Stomach (tissue), 19 donors: ENCODE results near the gene CSTF2T. TPM values are rescaled to one million over a fixed set of nuclear protein-coding genes. Genes with fewer than 3 reads are reported as not detected.

Experiments
- DNase-seq, 2 donors: peaks; one replicate each; pipeline versions ENCODE4 v3.0.0 to v3.0.0-alpha.2; 2013 to 2019
- H3K27ac ChIP-seq, 5 donors: fragments of 200-600 bp in 4 of 5; sonication (generic) in 4 of 5; one replicate each; pipeline ENCODE4 v1.5.1; 2013 to 2019; ENCODE audit warnings: mild to moderate bottlenecking in 1 of 5, moderate library complexity in 1 of 5
- H3K27me3 ChIP-seq, 3 donors: fragments of 200-600 bp; sonication (generic); one replicate each; pipeline ENCODE4 v1.5.1; 2017 to 2019; ENCODE audit warnings: mixed run types in 1 of 3
- H3K36me3 ChIP-seq, 4 donors: fragments of 200-600 bp; sonication (generic); 1 replicate in 3 of 4; 2 replicates in 1 of 4; pipeline ENCODE4 v1.5.1; 2016 to 2019
- H3K4me1 ChIP-seq, 4 donors: fragments of 200-600 bp; sonication (generic); one replicate each; pipeline ENCODE4 v1.5.1; 2016 to 2019
- H3K4me3 ChIP-seq, 4 donors: fragments of 200-600 bp; sonication (generic) in 3 of 4; one replicate each; pipeline ENCODE4 v1.5.1; 2016 to 2019; ENCODE audit warnings: mild to moderate bottlenecking in 1 of 4
- H3K9me3 ChIP-seq, 4 donors: fragments of 200-600 bp; sonication (generic); one replicate each; pipeline ENCODE4 v1.5.1; 2016 to 2019
- CTCF ChIP-seq, 7 experiments: fragments of 450-650 bp in 4 of 7; fragments of 200-600 bp in 3 of 7; sonication (generic) in 3 of 7; IDR thresholded peaks; one replicate each; pipeline ENCODE4 v1.5.1; 2016 to 2019; ENCODE audit warnings: antibody characterized with exemption in 7 of 7, control low read depth in 2 of 7, mild to moderate bottlenecking in 1 of 7
- EP300 ChIP-seq: sonication (generic); formaldehyde crosslinking; IDR thresholded peaks from one replicate; pipeline ENCODE4 v1.6.1; 2017; ENCODE audit warnings: antibody characterized with exemption
- POLR2A ChIP-seq, 4 donors: fragments of 450-650 bp; IDR thresholded peaks; one replicate each; pipeline ENCODE4 v1.6.1; 2016; ENCODE audit warnings: antibody characterized with exemption in 4 of 4, control low read depth in 2 of 4, mild to moderate bottlenecking in 1 of 4, moderate library complexity in 1 of 4
- POLR2AphosphoS5 ChIP-seq, 3 donors: sonication (generic); formaldehyde crosslinking; IDR thresholded peaks; one replicate each; pipeline ENCODE4 v1.6.1; 2016; ENCODE audit warnings: antibody characterized with exemption in 3 of 3
- WGBS, 5 donors: extraction: QIAGEN DNeasy Blood & Tissue Kit in 3 of 5; methylation state at CpG; one replicate each; pipeline versions ENCODE4 v1.1.5 to v1.1.7; 2013 to 2018; 5-methylcytosine and 5-hydroxymethylcytosine counted together
- intact Hi-C: fragments of 100-400 bp; cut with DNase I; formaldehyde crosslinking; loops from one replicate; pipeline ENCODE4 v1.15.1; 2023; ENCODE audit warnings: low total_unique reads
- long read RNA-seq, 10 donors: transcript quantifications; one replicate each; lab custom pipeline, GENCODE V29; 2026
- polyA plus RNA-seq, 3 donors: library from polyadenylated mRNA; stranded (reverse); fragments of 200-250 nt; gene quantifications; one replicate each; pipeline ENCODE4 v1.2.3, GENCODE V29; 2013
- total RNA-seq, 5 donors: library from RNA; depleted of rRNA; stranded (reverse); fragments of >200 nt; gene quantifications; one replicate each; pipeline versions ENCODE4 v1.1.0 to v1.2.3, GENCODE V29; 2014 to 2016
- donor health status: healthy with polysubstance abuse.
- donor health status: Bipolar disorder and iron deficiency.
- donor health status: healthy.

Gene CSTF2T, protein sequence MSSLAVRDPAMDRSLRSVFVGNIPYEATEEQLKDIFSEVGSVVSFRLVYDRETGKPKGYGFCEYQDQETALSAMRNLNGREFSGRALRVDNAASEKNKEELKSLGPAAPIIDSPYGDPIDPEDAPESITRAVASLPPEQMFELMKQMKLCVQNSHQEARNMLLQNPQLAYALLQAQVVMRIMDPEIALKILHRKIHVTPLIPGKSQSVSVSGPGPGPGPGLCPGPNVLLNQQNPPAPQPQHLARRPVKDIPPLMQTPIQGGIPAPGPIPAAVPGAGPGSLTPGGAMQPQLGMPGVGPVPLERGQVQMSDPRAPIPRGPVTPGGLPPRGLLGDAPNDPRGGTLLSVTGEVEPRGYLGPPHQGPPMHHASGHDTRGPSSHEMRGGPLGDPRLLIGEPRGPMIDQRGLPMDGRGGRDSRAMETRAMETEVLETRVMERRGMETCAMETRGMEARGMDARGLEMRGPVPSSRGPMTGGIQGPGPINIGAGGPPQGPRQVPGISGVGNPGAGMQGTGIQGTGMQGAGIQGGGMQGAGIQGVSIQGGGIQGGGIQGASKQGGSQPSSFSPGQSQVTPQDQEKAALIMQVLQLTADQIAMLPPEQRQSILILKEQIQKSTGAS
- total RNA-seq, result 10 to 100 TPM in 3 of 5 donors, 1 to 10 TPM in 2; 3.8 to 55.4 (median 14.3) TPM
- 1 to 10 TPM; 6.9 to 8.6 (median 7.1) TPM for polyA plus RNA-seq
- long read RNA-seq, donor 1, full-length matches to known transcripts, result 14 of 14 reads
- long read RNA-seq, donor 1, partial matches to known transcripts, result 0 of 14 reads
- long read RNA-seq, donor 1, other reads (novel, unspliced or antisense), result 0 of 14 reads
- long read RNA-seq, donor 2, full-length matches to known transcripts, result 12 of 12 reads
- long read RNA-seq, donor 2, partial matches to known transcripts, result 0 of 12 reads
- long read RNA-seq, donor 2, other reads (novel, unspliced or antisense), result 0 of 12 reads
- long read RNA-seq, donor 3, full-length matches to known transcripts, result 18 of 18 reads
- long read RNA-seq, donor 3, partial matches to known transcripts, result 0 of 18 reads
- long read RNA-seq, donor 3, other reads (novel, unspliced or antisense), result 0 of 18 reads
- long read RNA-seq, donor 4, full-length matches to known transcripts, result 5 of 5 reads
- long read RNA-seq, donor 4, partial matches to known transcripts, result 0 of 5 reads
- long read RNA-seq, donor 4, other reads (novel, unspliced or antisense), result 0 of 5 reads
- long read RNA-seq, donor 5, full-length matches to known transcripts, result 31 of 31 reads
- long read RNA-seq, donor 5, partial matches to known transcripts, result 0 of 31 reads
- long read RNA-seq, donor 5, other reads (novel, unspliced or antisense), result 0 of 31 reads
- long read RNA-seq, donor 6, full-length matches to known transcripts, result 53 of 53 reads
- long read RNA-seq, donor 6, partial matches to known transcripts, result 0 of 53 reads
- long read RNA-seq, donor 6, other reads (novel, unspliced or antisense), result 0 of 53 reads
- long read RNA-seq, donor 7, full-length matches to known transcripts, result 37 of 37 reads
- long read RNA-seq, donor 7, partial matches to known transcripts, result 0 of 37 reads
- long read RNA-seq, donor 7, other reads (novel, unspliced or antisense), result 0 of 37 reads
- long read RNA-seq, donor 8, full-length matches to known transcripts, result 41 of 41 reads
- long read RNA-seq, donor 8, partial matches to known transcripts, result 0 of 41 reads
- long read RNA-seq, donor 8, other reads (novel, unspliced or antisense), result 0 of 41 reads
- long read RNA-seq, donor 9, full-length matches to known transcripts, result 34 of 34 reads
- long read RNA-seq, donor 9, partial matches to known transcripts, result 0 of 34 reads
- long read RNA-seq, donor 9, other reads (novel, unspliced or antisense), result 0 of 34 reads
- long read RNA-seq, donor 10, full-length matches to known transcripts, result 11 of 11 reads
- long read RNA-seq, donor 10, partial matches to known transcripts, result 0 of 11 reads
- long read RNA-seq, donor 10, other reads (novel, unspliced or antisense), result 0 of 11 reads

- no peak for TF ChIP-seq POLR2A (IDR thresholded peaks at IDR 0.05)
- TF ChIP-seq POLR2AphosphoS5 (IDR thresholded peaks at IDR 0.05), result peak; percentile 43 to 80 (median 72)
- TF ChIP-seq EP300, result peak; percentile 47
- TF ChIP-seq CTCF (IDR thresholded peaks at IDR 0.05), result no peak
- peak; percentile 88 to 97 for DNase-seq
- Histone ChIP-seq H3K27ac (peak within 1 kb of the TSS; percentile 70 to 95 (median 93)), H3K4me1 (peaks cover 19 to 50% (median 35%) of the 10 kb centered on the region in 4 donors), H3K4me3 (peak within 1 kb of the TSS; percentile 72 to 89 (median 80)), H3K9me3 (no peaks in the 10 kb centered on the region), H3K36me3 (peaks cover 0 to 8% (median 4%) of the 10 kb centered on the region in 4 donors), H3K27me3 (no peaks in the 10 kb centered on the region)
- WGBS, 5 donors, result 0% methylated on average over 45 of the region's 45 CpGs
- intact Hi-C loops, result no loop called here
Measured at GRCh38 chr10:51699475-51700227, at the start of gene CSTF2T. Gene CSTF2T, minus strand, starts transcription at chr10:51699595. Its CDS starts 46 bp downstream, at chr10:51699549.

DNA sequence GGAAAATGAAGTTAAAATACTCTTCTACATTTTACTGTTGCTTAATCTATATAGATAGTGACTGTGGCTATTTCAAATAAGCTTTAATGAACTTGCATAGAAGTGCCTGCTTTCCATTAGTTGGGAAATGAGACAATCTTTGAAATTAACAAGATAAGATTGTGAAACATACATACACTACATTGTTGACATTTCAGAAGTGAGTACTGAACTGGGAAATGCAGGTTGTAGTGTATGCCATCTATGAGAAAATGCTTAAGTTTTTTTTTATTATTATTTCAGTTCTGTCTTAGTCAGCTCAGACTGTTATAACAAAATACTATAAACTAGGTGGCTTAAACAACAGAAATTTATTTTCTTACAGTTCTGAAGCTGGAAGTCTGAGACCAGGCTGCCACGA is 49.6 kb upstream of the CSTF2T start:
- H3K36me3 ChIP-seq, result no peaks in the 10 kb centered on the region
- no peaks in the 10 kb centered on the region for H3K9me3 ChIP-seq
- intact Hi-C loops, result no loop called here
- no peak for TF ChIP-seq POLR2AphosphoS5 (IDR thresholded peaks at IDR 0.05)
- no peak for TF ChIP-seq EP300
- no peak for TF ChIP-seq CTCF (IDR thresholded peaks at IDR 0.05)
- TF ChIP-seq POLR2A (IDR thresholded peaks at IDR 0.05), result no peak
- WGBS, 5 donors, result 32 to 64% (median 47%) methylated on average over 1 of the region's 1 CpG
- H3K4me1 ChIP-seq, result peaks cover 0 to 7% (median 0%) of the 10 kb centered on the region in 4 donors
- H3K27ac ChIP-seq, result no peak overlapping the region
- no peaks in the 10 kb centered on the region for H3K27me3 ChIP-seq
- H3K4me3 ChIP-seq, result no peak overlapping the region
- DNase-seq, result no peak

GRCh38 chr10:51747216-51747615 is 47.8 kb upstream of the CSTF2T start:
- intact Hi-C loops, result no loop called here
- WGBS, 5 donors, result 88 to 100% (median 94%) methylated on average over 1 of the region's 1 CpG

More at GRCh38 chr10:51747216-51747615, 47.8 kb upstream of the CSTF2T start:
- Histone ChIP-seq H3K4me1 (peaks cover 0 to 7% (median 0%) of the 10 kb centered on the region in 4 donors), H3K36me3 (no peaks in the 10 kb centered on the region), H3K27ac (no peak overlapping the region), H3K9me3 (no peaks in the 10 kb centered on the region), H3K27me3 (no peaks in the 10 kb centered on the region), H3K4me3 (no peak overlapping the region)
- DNase-seq, result no peak
- TF ChIP-seq EP300 (no peak), CTCF (IDR thresholded peaks at IDR 0.05) (no peak), POLR2AphosphoS5 (IDR thresholded peaks at IDR 0.05) (no peak), POLR2A (IDR thresholded peaks at IDR 0.05) (no peak)
